SK-N-SH (cell line): ENCODE data around the gene PFKFB1. TPM values are rescaled to one million over a fixed set of nuclear protein-coding genes. Genes with fewer than 3 reads are reported as not detected.

Source experiments
- CTCF ChIA-PET: fragments of 300-600, 350-600 bp; formaldehyde crosslinking; extraction: SDS; loops from one replicate; lab custom pipeline; 2021; lab: Yijun Ruan, JAX
- POLR2A ChIA-PET: fragments of 350-600 bp; sonication (Branson Sonifier 250); formaldehyde crosslinking; extraction: SDS; loops from one replicate; lab custom pipeline; 2020; ENCODE audit warnings: antibody characterized with exemption, inconsistent platforms; lab: Yijun Ruan, JAX
- DNase-seq: peaks from one replicate; pipeline ENCODE4 v3.0.0; 2012
- H2AFZ ChIP-seq: fragments of 200-600 bp; sonication (generic); 2 replicates; pipeline ENCODE4 v1.8.1; 2016; ENCODE audit warnings: antibody characterized with exemption, mild to moderate bottlenecking, low read depth
- H3F3A ChIP-seq: fragments of 200-600 bp; sonication (generic); replicated peaks from 2 replicates; pipeline ENCODE3; 2016; ENCODE audit warnings: antibody characterized with exemption, mild to moderate bottlenecking; ENCODE audit not compliant: insufficient read depth
- H3K27ac ChIP-seq, 2 experiments: fragments of 200-500 bp in 1 of 2; fragments of 200-600 bp in 1 of 2; sonication (Bioruptor generic) in 1 of 2; sonication (generic), shearing (Covaris generic) in 1 of 2; 2 replicates each; pipeline versions ENCODE4 v1.5.1 to v1.6.1; 2014 to 2016; ENCODE audit warnings: low read depth in 2 of 2, inconsistent platforms in 1 of 2, low read length in 1 of 2, mild to moderate bottlenecking in 1 of 2, mixed read lengths in 1 of 2
- H3K27me3 ChIP-seq: fragments of 200-600 bp; sonication (generic), shearing (Covaris generic); 2 replicates; pipeline ENCODE4 v1.6.1; 2016; ENCODE audit warnings: mixed run types; ENCODE audit not compliant: insufficient read depth
- H3K36me3 ChIP-seq, 2 experiments: fragments of 200-500 bp in 1 of 2; fragments of 200-600 bp in 1 of 2; sonication (Bioruptor generic) in 1 of 2; sonication (generic) in 1 of 2; replicated peaks in 1 of 2; 2 replicates each; pipeline versions ENCODE3 to v1.5.1; 2014 to 2016; ENCODE audit warnings: low read length in 1 of 2, mild to moderate bottlenecking in 1 of 2; ENCODE audit not compliant: insufficient read depth in 2 of 2, control insufficient read depth in 1 of 2
- H3K4me1 ChIP-seq, 2 experiments: fragments of 200-500 bp in 1 of 2; fragments of 200-600 bp in 1 of 2; sonication (Bioruptor generic) in 1 of 2; sonication (generic), shearing (Covaris generic) in 1 of 2; 2 replicates each; pipeline versions ENCODE4 v1.5.1 to v1.6.1; 2014 to 2016; ENCODE audit warnings: low read depth in 1 of 2, low read length in 1 of 2, mixed run types in 1 of 2; ENCODE audit not compliant: insufficient read depth in 2 of 2, control insufficient read depth in 1 of 2
- H3K4me2 ChIP-seq: fragments of 200-600 bp; sonication (generic), shearing (Covaris generic); 2 replicates; pipeline ENCODE4 v1.6.1; 2017; ENCODE audit warnings: mixed run types
- H3K4me3 ChIP-seq, 2 experiments: fragments of 200-500 bp in 1 of 2; fragments of 200-600 bp in 1 of 2; sonication (Bioruptor generic) in 1 of 2; sonication (generic), shearing (Covaris generic) in 1 of 2; 2 replicates each; pipeline versions ENCODE4 v1.5.1 to v1.8.1; 2014 to 2016; ENCODE audit warnings: low read depth in 2 of 2, inconsistent platforms in 1 of 2, low read length in 1 of 2, mild to moderate bottlenecking in 1 of 2, mixed read lengths in 1 of 2, moderate library complexity in 1 of 2
- H3K79me2 ChIP-seq: fragments of 200-600 bp; sonication (generic); 2 replicates; pipeline ENCODE4 v1.8.1; 2017; ENCODE audit warnings: mild to moderate bottlenecking; ENCODE audit not compliant: insufficient read depth
- H3K9ac ChIP-seq: fragments of 200-600 bp; sonication (generic); 2 replicates; pipeline ENCODE4 v1.6.1; 2017; ENCODE audit warnings: mixed run types
- H3K9me2 ChIP-seq: fragments of 200-600 bp; sonication (generic); 2 replicates; pipeline ENCODE4 v1.6.1; 2017; ENCODE audit warnings: mixed run types
- H3K9me3 ChIP-seq: fragments of 200-600 bp; sonication (generic); 2 replicates; pipeline ENCODE4 v1.6.1; 2017; ENCODE audit warnings: mixed run types, mild to moderate bottlenecking, moderate library complexity
- H4K20me1 ChIP-seq: fragments of 200-600 bp; sonication (generic); 2 replicates; pipeline ENCODE4 v1.6.1; 2017; ENCODE audit warnings: mild to moderate bottlenecking, mixed run types; ENCODE audit not compliant: insufficient read depth
- CTCF ChIP-seq: fragments of 200-600 bp; sonication (generic); IDR thresholded peaks from 2 replicates; pipeline ENCODE4 v1.6.1; 2017; ENCODE audit warnings: antibody characterized with exemption, mild to moderate bottlenecking, moderate library complexity
- ELF1 ChIP-seq: IDR thresholded peaks from 2 replicates; pipeline ENCODE4 v1.4.0; 2012
- FOXJ3 ChIP-seq: sonication (generic); formaldehyde crosslinking; IDR thresholded peaks from 2 replicates; pipeline ENCODE4 v1.5.1; 2020; ENCODE audit warnings: mild to moderate bottlenecking, missing genetic modification reagents
- FOXM1 ChIP-seq: IDR thresholded peaks from 2 replicates; pipeline ENCODE4 v1.4.0; 2012; ENCODE audit warnings: low read depth, mild to moderate bottlenecking
- MEF2A ChIP-seq: IDR thresholded peaks from 2 replicates; pipeline ENCODE4 v1.4.0; 2012; ENCODE audit warnings: low read depth, borderline replicate concordance
- MXI1 ChIP-seq: IDR thresholded peaks from 2 replicates; pipeline ENCODE4 v1.6.1; 2012; ENCODE audit warnings: mild to moderate bottlenecking, low read depth, low read length, improper control_type of control experiment
- NFIC ChIP-seq: IDR thresholded peaks from 2 replicates; pipeline ENCODE4 v1.4.0; 2012; ENCODE audit warnings: borderline replicate concordance
- RAD21 ChIP-seq: IDR thresholded peaks from 2 replicates; pipeline ENCODE4 v1.6.1; 2012; ENCODE audit warnings: mild to moderate bottlenecking, low read length
- REST ChIP-seq: IDR thresholded peaks from 2 replicates; pipeline ENCODE4 v1.6.1; 2012; ENCODE audit warnings: mild to moderate bottlenecking, low read depth, low read length, moderate library complexity
- RFX5 ChIP-seq: IDR thresholded peaks from 2 replicates; pipeline ENCODE4 v1.6.1; 2012; ENCODE audit warnings: mild to moderate bottlenecking, improper control_type of control experiment, low read length
- RXRA ChIP-seq: IDR thresholded peaks from 2 replicates; pipeline ENCODE4 v1.4.0; 2012; ENCODE audit warnings: low read depth, mild to moderate bottlenecking, borderline replicate concordance
- SIN3A ChIP-seq: IDR thresholded peaks from 2 replicates; pipeline ENCODE4 v1.6.1; 2012; ENCODE audit warnings: low read depth, mild to moderate bottlenecking, low read length, moderate library complexity, borderline replicate concordance
- SMC3 ChIP-seq: IDR thresholded peaks from 2 replicates; pipeline ENCODE4 v1.6.1; 2012; ENCODE audit warnings: low read depth, low read length, improper control_type of control experiment
- TAF1 ChIP-seq: IDR thresholded peaks from 2 replicates; pipeline ENCODE4 v1.6.1; 2012; ENCODE audit warnings: low read depth, mild to moderate bottlenecking, low read length, moderate library complexity, borderline replicate concordance
- TCF12 ChIP-seq: IDR thresholded peaks from 2 replicates; pipeline ENCODE4 v1.4.0; 2012
- USF1 ChIP-seq: IDR thresholded peaks from 2 replicates; pipeline ENCODE4 v1.4.0; 2012; ENCODE audit warnings: low read depth, borderline replicate concordance
- YY1 ChIP-seq: IDR thresholded peaks from 2 replicates; pipeline ENCODE4 v1.4.0; 2012; ENCODE audit warnings: low read depth, mild to moderate bottlenecking
- ZBTB33 ChIP-seq: IDR thresholded peaks from 2 replicates; pipeline ENCODE4 v1.4.0; 2012; ENCODE audit warnings: low read depth, borderline replicate concordance
- WGBS: methylation state at CpG from one replicate; pipeline ENCODE4 v1.1.6; 2017; ENCODE audit warnings: low lambda C conversion rate; 5-methylcytosine and 5-hydroxymethylcytosine counted together
- polyA plus RNA-seq, 3 experiments: library from polyadenylated mRNA; depleted of rRNA; stranded (reverse); fragments of >200 nt; gene quantifications; 2 replicates each; pipeline ENCODE4 v1.2.3, GENCODE V29; 2012

The PFKFB1 gene
- polyA plus RNA-seq, 1 of the 3 experiments (the other 2 are of a cell fraction): 0.12 TPM

GRCh38 chrX:54961750-54962149, 32.2 kb downstream of the PFKFB1 start:
- no peaks in the 10 kb centered on the region for H3K36me3 ChIP-seq
- H4K20me1 ChIP-seq: no peaks in the 10 kb centered on the region
- no peaks in the 10 kb centered on the region for H3K79me2 ChIP-seq
- H2AFZ ChIP-seq: no peak overlapping the region
- ChIA-PET POLR2A (no interaction called here), CTCF (interaction anchor here (0.9 kb wide), 1 partner anchor 96 kb away, joined by 3 read pairs; no protein-coding TSS in a partner anchor)
- no peaks in the 10 kb centered on the region for H3F3A ChIP-seq
- no peak overlapping the region for H3K4me3 ChIP-seq
- no peak overlapping the region for H3K27ac ChIP-seq
- no peak overlapping the region for H3K4me2 ChIP-seq
- WGBS: 26% methylated on average over 1 of the region's 1 CpG
- peaks cover 5% of the 10 kb centered on the region; the same call in 1 of the 2 replicates for H3K9me2 ChIP-seq
- DNase-seq: no peak
- TF ChIP-seq SIN3A (no peak), SMC3 (no peak), RXRA (no peak), MEF2A (no peak), TAF1 (no peak)
- no peaks in the 10 kb centered on the region for H3K4me1 ChIP-seq
- H3K27me3 ChIP-seq: no peaks in the 10 kb centered on the region
- no peak overlapping the region for H3K9ac ChIP-seq
- H3K9me3 ChIP-seq: no peaks in the 10 kb centered on the region

- Histone ChIP-seq H3K9ac (no peak overlapping the region), H4K20me1 (no peaks in the 10 kb centered on the region), H3K9me2 (no peaks in the 10 kb centered on the region), H3K79me2 (no peaks in the 10 kb centered on the region), H3K9me3 (no peaks in the 10 kb centered on the region), H2AFZ (no peak overlapping the region), H3K36me3 (no peaks in the 10 kb centered on the region), H3K27me3 (0 out of 2 replicates have a peak, but pooled peaks cover 4% of the 10 kb centered on the region), H3K27ac (no peak overlapping the region), H3K4me3 (no peak overlapping the region), H3K4me2 (no peak overlapping the region), H3F3A (no peaks in the 10 kb centered on the region), H3K4me1 (peaks cover 0 to 10% of the 10 kb centered on the region in 2 experiments; a peak in 1 of 4 replicates)
- TF ChIP-seq TCF12: no peak
- no peak for TF ChIP-seq SIN3A
- no peak for TF ChIP-seq NFIC
- no peak for TF ChIP-seq FOXJ3 (CRISPR knock-in tag)
- TF ChIP-seq FOXM1: no peak
- TF ChIP-seq CTCF: no peak
- TF ChIP-seq ELF1: no peak
- no peak for TF ChIP-seq RFX5
- no peak for TF ChIP-seq ZBTB33
- no peak for TF ChIP-seq YY1
- TF ChIP-seq USF1: no peak
- no peak for TF ChIP-seq RAD21
- no peak for TF ChIP-seq MXI1
- TF ChIP-seq REST: no peak
- DNase-seq: no peak
- ChIA-PET CTCF (interaction anchor here (0.9 kb wide), 1 partner anchor 311 kb away, joined by 3 read pairs; no protein-coding TSS in a partner anchor), POLR2A (no interaction called here)
- 25% methylated on average over 3 of the region's 8 CpGs for WGBS
These were observed 43.1 kb downstream of the PFKFB1 start for GRCh38 chrX:54950730-54951375.
